ENCODE results near the gene KIRREL3.

Gene KIRREL3

DNA sequence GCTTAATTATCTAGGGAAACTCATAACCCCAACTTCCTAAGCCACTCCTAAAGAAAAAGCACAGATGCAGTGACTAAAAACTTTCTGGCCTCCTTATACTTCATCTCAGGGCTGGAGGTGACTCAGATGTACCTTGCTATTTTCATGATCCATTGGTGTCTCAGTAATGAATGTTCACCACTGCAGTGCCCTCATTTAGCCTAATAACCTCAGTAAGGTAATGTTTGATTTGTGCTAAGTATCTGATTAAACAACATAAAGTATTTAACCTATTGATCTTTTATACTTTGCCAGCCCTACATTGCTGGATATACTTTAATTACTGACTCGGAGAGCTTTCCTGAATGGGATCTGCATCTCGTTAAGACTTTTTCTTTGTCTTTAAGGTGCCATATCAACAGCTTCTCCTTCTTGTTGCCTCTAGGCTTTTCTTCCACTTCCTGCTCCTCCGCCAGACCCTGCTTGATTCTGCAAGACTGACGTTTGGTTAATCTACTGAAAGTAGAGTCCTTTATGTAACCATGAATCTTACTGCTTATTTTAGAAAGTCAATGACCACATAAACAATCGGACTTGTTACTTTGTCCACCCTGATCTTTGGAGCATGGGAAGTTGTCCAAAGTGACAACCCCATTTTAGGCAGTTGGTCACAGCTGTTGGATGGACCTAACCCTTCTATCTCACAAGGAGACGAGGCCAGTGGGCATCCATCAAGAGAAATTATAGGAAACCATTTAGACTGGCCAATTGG is 342.1 kb downstream of the KIRREL3 start:
- no peak for DNase-seq

DNA sequence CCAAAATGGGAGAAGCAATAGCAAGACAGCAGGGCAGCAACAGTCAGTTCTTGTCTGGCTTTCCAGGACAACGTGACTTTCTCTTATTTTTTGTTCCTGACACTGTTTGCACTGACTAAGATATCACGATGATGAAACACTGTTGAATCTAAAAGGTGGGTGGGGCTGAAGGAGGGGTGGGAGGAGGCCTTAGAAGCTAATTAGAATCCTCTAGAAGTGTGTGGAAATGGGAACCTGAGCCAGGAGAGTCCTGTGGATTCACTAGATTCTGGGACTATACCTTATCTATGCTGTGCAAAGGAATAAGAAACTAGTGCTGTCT is 344.8 kb downstream of the KIRREL3 start:
- no peak for DNase-seq

DNA sequence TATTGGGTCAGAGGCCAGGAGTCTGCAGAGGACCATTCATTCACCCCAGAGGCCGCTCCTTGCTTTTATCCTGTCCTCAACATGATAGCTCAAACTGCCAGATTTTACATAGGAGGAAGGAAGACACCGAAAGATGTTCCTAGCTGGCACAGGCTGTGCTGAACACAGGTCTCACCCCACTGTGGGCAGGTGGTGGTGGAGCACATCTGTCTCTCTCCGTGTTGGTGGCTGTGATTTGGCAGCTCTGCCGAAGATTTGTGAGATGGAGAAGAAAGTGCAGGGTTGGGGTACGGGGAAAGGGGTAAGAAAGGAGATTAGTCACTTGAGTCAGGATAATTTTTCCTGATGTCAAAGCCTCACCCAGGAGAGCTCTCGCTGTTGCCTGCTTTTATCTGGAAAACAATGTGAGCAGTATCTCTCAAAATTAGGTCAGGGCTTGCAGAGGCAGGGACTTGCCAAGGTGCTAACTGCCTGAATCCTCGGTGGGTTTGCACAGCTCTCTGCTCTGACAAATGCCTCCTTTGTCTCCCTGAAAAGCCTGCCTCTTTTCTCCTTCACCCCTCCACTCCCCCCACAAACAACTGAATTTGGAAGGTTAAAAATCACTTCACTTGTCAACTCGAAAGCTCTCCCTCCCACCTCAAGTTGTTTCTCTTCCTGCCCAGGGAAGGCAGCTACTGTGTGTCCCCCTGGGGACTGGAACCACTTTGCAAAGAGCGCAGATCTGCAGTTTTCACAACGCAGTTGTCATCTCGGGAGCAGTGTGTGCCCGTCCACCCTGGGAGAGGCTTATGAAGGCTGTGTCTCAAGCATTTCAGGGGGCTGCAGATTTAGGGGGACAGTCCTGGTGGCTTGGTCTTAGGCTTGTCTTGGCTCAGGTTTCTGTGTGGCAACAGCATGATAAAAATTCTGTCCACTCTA is 345.4 kb downstream of the KIRREL3 start:
- DNase-seq = no peak

DNA sequence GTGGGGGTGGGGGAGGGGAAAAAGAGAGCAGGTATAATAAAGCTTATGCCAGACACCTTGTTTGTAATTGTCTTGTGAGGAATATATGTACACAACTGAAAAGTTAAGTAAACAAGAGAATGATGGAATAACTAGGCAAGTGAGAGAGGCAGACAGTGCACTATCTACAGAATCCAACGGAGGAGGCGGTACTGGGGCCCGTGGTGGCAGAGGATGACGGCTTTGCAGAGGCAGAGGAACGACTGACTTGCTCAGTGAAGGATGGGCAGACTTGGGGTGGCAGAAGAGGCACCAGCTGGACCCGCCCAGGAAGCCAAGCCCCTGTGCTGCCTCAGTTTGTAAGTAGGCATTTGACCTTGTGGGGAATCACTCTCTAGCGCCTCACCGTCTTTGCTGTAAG is 347.5 kb downstream of the KIRREL3 start:
- no peak for DNase-seq

DNA sequence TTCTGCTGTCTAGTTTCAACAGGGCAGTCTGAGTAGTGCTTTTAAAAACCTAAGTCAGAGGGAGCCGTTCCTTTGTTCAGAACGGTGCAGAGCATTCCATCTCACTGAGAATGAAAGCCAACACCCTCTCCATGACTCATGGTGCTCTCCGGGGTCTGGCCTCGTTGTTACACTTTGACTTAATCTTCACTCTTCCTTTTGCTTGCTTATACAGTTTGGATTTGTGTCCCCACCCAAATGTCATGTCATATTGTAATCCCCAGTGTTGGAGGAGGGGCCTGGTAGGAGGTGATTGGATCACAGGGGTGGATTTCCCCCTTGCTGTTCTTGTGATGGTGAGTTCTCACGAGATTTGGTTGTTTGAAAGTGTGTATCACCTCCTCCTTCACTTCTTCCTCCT is 352.8 kb downstream of the KIRREL3 start:
- no peak for DNase-seq

DNA sequence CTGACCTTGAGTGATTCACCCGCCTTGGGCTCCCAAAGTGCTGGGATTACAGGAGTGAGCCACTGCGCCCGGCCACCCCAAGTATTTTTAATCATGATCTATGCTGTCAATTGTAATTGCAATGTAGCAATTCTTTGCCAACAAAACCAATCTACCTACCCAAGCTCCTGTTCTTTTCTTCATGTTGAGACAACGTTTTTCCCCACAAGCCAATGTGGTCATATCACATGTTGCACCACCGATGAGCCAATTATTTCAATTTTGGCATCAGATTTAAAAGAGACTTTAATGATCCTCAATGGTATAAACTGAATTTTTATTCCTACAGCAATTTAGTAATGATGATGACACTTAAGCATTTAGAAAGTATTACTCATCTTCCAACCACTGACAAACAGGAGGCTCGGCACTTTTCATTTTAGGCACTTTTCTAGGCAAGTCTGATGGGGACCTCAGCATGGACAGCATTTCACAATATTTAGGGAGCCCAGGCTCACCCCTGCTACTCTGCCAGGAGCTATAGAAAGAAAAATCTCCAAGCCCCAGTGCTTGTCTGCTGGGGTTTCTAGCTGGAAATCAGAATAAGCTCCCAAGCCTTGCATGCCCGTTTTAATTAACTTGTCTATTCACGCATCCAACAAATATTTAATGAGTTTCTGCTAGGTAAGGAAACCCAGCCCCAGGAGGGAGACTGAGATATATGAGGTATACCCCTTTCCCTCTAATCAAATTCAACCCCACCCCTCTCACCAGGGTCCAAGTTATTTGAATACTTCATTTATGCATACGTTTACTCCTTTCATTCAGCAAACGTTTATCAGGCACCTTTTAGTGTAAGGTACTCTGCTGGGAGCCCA is 353.6 kb downstream of the KIRREL3 start:
- DNase-seq = no peak

DNA sequence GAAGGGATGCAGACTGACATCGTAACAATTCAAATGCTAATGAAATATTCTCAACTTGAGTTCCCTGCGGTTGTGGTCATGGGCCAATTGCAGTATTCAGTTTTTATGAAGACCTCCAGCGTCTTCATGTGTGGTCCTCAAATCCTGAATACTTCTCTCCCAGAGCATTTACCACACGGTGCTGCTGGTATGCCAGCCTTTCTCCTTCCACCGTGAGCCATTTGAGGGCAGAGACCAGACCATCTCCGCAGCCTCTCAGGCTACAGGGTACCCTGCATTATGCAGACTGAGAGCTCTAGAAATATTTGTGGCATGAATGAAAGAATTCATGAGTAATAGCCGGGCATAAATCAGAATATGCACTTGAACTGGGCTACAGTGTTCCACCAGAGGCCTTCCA is 355.4 kb downstream of the KIRREL3 start:
- no peak for DNase-seq

DNA sequence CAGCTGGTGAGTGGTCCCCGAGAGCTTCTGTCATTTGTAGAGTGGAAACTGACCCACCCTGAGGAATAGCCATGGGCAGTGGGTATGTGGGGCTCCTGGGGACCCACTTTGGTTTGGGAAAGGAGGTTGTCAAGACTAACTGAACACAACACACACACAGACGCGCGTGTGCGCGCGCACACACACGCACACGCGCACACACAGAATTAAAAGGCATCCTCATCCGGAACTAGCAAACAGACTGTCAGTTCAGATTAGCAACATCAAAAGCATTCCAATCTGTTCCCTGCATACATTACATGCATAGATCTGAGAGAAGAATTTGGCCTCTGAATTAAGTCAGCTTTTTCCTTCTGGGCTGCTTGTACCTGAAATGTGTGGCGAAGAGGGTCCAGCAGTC is 360.4 kb downstream of the KIRREL3 start:
- no peak for DNase-seq

DNA sequence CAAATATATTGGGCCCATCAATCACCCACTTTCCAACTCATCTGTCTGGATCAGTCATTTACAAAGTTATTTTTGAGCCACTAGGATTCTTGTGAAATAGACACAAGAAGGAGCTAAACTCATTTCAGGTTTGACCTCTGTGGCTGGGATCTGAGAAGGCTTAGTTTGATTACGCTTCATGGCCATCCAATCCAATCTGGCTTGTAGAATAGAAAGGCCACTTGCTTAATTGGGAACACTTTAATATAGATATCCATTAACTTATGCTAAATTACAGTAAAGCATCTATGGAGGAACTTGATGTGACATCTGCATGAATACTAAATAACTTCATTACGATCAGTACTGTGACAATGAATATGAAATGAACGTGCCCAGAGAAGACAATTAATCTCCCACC is 360.9 kb downstream of the KIRREL3 start:
- no peak for DNase-seq

DNA sequence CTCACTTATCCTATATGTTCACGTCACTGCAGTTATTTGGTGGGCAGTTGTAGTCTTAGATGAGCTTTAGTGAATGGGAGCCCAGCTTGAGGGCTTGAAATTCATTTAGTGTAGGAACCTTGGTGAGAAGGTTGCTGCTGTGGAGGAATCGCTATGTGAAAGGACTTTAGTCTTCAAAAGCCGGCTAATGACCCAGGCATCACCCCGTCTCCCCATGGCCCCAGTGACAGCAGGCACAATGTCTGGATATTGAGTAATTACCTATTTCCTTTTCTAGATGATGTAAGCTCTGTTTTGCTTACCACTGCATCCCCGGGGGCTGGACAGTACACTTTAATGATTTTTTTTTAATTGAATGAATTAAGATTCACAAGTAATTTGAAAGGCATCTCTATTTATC is 361.9 kb downstream of the KIRREL3 start:
- no peak for DNase-seq

DNA sequence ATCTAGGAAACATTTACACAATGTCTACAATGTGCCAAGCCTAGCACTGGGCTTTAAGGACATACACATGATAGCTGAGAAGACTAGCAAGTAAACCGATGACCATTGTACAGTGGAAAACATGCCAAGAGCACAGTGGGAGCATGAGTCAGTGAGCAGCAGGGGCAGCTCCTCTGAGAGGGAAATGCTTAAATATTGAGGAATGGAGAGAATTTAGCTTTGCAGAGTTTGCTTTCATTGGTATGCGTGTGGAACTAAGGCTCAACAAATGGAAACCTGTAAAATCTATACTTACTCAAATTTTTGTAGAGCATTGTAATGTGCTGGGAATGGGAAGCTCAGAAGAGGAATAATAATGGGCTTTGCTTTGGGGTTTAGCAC is 362.8 kb downstream of the KIRREL3 start:
- DNase-seq = no peak

DNA sequence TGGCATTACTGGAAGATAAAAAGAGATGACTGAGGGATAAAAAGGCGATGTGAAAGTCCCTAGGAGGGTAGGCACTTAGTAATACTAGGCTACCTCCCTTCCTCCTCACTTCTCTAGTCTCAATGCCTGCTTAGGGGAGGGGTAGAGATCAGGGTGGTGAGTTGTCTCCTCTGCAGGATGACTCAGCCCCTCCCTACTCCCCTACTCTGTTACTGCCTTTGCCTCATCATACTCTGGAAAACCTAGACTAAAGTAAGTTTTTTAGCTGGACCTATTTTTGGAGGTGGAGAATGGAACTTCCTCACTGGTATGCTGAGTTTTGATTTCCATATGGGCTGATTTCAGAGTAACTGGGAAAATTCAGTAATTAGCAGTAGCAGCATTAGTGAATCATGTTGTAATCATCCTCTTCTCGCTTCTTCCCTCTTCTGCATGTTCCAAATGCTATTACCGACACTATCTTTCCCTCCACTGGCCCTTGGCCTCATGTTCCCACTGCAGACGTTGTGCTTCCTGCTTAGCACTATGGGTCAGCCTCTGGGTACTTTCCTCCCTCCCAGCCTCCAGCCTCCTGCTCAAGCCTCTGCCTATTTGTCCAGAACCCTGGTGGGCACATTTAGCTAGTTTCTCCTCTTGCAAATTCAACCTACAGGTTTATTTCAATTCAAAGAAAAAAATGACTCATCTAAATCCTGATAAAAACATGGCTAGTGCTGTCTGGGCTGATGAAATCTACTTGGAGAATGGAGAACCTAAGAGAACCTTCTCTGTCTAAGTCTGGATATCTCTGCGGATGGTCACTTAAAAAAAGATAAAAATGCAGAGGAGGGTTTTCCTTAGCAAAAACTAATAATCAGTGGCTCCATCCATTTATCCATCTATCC is 363.4 kb downstream of the KIRREL3 start:
- peak; percentile 2 for DNase-seq

DNA sequence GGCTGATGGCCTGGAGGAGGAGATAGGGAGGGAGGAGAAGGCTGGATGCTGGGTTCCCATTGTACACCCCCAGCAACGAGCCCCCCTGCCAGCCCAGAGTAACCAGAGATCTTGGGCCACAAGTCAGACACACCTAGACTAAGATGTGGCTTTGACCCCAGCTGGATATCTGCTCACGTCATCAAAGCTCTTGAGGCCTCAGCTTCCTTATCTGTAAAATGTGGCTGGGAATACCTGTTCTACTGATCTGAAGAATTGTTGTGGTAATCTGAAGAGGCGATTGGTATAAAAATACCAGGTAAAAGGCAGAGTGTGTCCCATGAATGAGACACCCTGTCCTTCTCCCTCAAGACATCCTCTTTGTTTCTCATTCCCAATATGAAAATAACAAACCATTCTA is 365.1 kb downstream of the KIRREL3 start:
- no peak for DNase-seq

DNA sequence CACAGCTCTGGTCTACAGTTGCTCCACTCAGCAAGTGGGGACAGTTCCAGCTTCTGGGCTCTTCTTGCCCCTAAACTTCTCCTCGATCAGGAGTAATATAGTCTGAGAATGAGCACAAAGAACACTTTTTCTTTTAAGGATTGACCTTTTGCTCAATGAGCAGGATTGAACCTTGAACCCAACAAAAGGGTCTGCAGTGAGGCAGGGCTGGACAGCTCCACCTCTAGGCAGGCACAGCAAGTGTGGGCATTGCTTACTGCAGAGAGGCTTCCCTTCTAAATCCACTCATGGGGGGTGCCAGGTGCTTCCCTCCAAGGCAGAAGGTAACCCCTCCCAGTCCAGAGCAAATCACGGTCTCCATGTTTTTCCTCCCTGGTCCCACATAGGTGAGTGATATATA is 365.6 kb downstream of the KIRREL3 start:
- DNase-seq = no peak

DNA sequence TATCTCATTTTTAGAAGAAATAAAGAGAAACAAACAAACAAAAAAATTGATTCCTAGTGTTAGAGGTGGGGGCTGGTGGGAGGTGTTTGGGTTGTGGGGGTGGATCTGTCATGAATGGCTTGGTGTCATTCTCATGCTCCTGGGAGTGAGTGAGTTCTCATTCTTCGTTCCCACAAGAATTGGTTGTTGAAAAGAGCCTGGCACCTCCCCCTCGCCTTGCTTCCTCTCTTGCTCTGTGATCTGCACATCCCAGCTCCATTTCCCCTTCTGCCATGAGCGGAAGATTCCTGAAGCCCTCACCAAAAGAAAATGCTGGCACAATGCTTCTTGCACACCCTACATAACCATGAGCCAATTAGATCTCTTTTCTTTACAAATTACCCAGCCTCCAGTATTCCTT is 367.2 kb downstream of the KIRREL3 start:
- DNase-seq = no peak

DNA sequence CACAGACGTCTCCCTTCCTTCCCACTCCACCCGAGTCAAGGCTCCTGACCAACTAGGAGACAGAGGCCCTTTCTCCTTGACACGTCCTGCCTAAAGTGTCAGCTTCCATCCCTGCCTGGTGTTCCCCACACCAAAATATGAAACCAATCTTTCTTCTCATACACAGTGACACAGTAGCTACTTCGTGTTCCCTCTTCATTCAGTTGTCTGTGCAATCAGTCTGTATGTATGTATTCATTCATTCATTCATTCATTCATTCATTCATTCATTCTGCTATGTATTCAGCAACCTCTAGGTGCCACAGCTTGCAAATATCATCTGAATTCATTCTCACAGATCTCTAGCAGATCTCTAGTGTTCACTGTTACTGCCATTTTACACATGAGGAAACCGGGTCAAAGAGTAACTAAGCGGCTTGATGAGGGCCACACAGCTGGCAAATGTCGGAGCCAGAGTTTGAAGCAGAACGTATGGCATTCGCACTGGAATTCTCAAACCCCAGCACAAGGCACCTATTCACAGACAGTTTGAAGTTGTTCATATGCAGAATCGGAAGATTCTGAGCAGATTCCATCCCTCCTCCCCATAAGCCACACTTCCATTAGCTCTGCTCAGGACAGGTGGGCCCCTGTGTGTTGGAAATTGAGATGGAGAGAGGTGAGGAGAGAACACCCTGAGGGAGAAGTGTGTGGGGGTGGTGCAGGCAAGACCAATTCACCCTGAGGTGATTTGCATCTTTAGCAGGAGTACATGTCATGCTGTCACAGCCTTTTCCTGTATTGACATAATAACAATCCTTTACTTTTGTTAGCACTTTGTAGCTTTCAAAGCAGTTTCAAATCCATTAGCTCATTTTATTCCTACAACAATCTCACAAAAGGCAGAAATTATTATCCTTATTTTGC is 369.4 kb downstream of the KIRREL3 start:
- DNase-seq = no peak

DNA sequence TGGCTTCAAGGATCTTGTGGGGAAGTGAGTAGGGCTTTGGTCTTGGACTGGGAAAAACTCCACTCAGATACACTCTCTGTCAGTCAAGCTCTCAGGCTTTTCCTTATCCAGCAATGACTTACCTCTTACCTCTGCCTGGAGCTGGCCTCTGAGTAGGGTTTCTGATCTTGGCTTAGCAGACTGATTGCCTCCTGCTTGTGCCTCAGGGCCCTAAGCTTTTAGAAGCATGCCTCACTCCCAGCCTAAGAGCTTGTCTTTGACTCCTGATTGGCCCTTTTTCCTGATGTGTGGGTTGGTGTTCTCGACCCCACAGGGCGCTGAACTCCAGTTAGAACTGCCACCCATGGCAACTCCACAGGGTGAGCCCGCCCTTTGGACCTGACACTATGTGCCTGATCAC is 370.1 kb downstream of the KIRREL3 start:
- DNase-seq = no peak

DNA sequence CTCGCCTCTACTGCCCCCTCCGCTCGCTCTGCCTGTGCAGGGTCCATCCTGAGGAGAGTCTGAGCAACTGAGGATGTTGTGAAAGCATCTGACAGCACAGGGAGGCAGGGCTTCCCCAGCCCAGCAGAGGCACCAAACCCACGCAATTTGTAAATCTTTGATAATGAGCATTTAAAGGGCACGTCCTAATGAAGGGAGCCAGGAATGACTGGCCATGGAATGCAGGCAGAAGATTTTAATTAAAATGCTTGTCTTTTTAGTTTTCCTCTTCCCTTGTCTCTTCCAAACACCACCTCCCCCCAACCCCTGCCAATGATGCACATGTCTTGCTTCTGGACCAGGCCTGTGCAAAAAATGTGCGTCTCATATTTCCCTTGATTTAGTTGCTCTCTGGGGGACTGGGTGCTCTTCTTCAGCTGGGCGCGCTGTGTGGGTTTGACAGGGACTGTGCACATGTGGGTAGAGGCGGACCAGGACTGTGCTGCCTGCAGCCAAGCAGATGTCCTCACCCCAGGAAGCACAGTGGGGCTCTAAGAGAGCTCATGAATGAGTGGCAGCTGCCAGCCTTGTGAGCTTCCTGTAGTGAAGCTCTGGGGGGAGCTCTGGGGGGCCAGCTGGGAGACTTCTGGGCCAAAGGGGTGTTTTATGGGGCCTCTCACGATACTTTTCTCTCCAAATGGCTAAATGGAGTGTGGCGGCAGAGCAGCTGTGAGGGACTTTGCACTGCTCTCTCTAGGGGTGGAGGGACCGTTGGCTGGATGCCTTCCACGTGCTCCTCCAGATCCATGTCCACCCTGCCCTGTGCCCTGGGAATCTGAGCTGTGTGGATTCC is 371.6 kb downstream of the KIRREL3 start:
- DNase-seq = no peak

DNA sequence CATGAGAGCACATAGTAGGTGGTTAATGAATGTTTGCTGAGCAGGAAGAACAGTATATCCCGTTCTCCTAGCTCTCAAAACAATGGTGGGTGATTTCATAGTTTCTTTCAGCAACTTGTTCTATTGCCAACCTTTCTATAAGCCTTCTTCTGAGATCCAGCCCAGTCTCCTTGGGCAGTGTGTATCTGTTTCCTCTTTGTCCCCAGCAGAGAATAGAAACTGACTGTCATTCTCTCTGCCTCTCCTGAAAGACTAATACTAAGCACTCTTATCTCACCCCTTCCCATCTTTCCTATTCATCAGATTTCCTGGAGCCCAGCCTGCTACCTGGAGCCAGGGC is 372.1 kb downstream of the KIRREL3 start:
- DNase-seq = no peak

DNA sequence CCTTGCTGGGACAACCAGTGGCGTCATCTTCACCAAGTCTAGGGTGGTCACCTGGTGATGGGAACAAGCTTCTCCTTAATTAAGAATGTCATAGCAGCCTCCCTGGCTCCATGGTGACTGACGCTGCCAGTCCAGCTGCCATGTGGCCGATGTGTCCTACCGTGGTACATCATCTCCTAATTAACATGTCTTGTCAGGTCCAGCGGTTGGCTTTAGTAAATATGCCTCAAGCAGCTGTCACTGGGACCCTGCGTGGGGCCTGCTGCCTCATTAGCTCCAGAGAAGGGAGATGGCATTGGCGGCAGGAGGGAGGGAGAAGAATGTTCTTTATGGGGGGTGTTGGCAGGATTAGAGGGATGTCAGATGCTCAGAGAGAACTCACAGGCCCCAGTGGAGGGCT is 373.1 kb downstream of the KIRREL3 start:
- no peak for DNase-seq

DNA sequence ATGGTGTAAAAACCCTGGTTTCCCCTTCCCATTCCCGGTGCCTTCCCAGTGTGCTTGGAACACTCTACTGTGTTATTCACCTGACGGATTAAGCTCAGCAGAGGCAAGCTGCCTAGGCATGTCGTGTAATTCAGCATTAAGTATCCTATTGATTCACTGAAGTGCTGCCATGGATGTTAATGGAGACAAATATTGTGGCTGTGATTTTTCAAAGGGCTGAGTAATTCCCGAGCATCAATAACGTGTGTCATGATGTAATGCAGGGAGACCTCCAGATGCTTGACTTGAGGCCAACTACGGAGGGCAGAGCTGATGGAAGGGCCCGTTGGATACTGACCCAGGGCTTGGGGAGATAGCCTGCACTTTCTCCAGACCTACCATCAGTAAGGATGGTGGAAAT is 376.1 kb downstream of the KIRREL3 start:
- no peak for DNase-seq
